Sigmoid colon (tissue), 7 donors: ENCODE results near the gene CDC25B. TPM values are rescaled to one million over a fixed set of nuclear protein-coding genes. Genes with fewer than 3 reads are reported as not detected.

Experiments used
- DNase-seq: peaks from one replicate; pipeline ENCODE4 v3.0.0-alpha.2; 2019
- H3K27ac ChIP-seq, 4 donors: fragments of 200-600 bp; sonication (generic); one replicate each; pipeline ENCODE4 v1.5.1; 2016 to 2019; ENCODE audit warnings: mild to moderate bottlenecking in 1 of 4
- H3K27me3 ChIP-seq, 3 donors: fragments of 200-600 bp; sonication (generic); one replicate each; pipeline ENCODE4 v1.5.1; 2019; ENCODE audit warnings: mild to moderate bottlenecking in 1 of 3
- H3K36me3 ChIP-seq, 4 donors: fragments of 200-600 bp; sonication (generic); one replicate each; pipeline ENCODE4 v1.5.1; 2016 to 2019
- H3K4me1 ChIP-seq, 4 donors: fragments of 200-600 bp; sonication (generic); one replicate each; pipeline ENCODE4 v1.5.1; 2017 to 2019
- H3K4me3 ChIP-seq, 4 donors: fragments of 200-600 bp; sonication (generic); one replicate each; pipeline ENCODE4 v1.5.1; 2017 to 2019; ENCODE audit warnings: mild to moderate bottlenecking in 2 of 4, moderate library complexity in 1 of 4
- H3K9me3 ChIP-seq, 4 donors: fragments of 200-600 bp in 3 of 4; sonication (generic) in 3 of 4; one replicate each; pipeline versions ENCODE4 v1.5.1 to v1.6.1; 2013 to 2019
- EP300 ChIP-seq, 4 donors: sonication (generic); formaldehyde crosslinking; IDR thresholded peaks; one replicate each; pipeline ENCODE4 v1.6.1; 2017; ENCODE audit warnings: antibody characterized with exemption in 4 of 4
- POLR2A ChIP-seq, 2 donors: fragments of 450-650 bp; IDR thresholded peaks; one replicate each; pipeline ENCODE4 v1.6.1; 2016; ENCODE audit warnings: antibody characterized with exemption in 2 of 2, mild to moderate bottlenecking in 2 of 2, moderate library complexity in 2 of 2
- POLR2AphosphoS5 ChIP-seq, 4 donors: sonication (generic); formaldehyde crosslinking; IDR thresholded peaks; one replicate each; pipeline ENCODE4 v1.6.1; 2017; ENCODE audit warnings: antibody characterized with exemption in 4 of 4
- WGBS, 2 donors: extraction: QIAGEN DNeasy Blood & Tissue Kit; methylation state at CpG; one replicate each; pipeline ENCODE4 v1.1.7; 2013; 5-methylcytosine and 5-hydroxymethylcytosine counted together
- intact Hi-C: fragments of 100-400 bp; cut with DNase I; formaldehyde crosslinking; loops from one replicate; pipeline ENCODE4 v1.15.1; 2023
- polyA plus RNA-seq, 3 donors: library from polyadenylated mRNA; stranded (reverse); fragments of 200-250 nt; gene quantifications; one replicate each; pipeline ENCODE4 v1.2.3, GENCODE V29; 2013
- total RNA-seq, 4 donors: library from RNA; depleted of rRNA; stranded (reverse); fragments of >200 nt; gene quantifications; one replicate each; pipeline ENCODE4 v1.1.0, GENCODE V29; 2016
- TF ChIP-seq, protein P1 (sequence below), 4 experiments: fragments of 450-650 bp in 3 of 4; fragments of 200-600 bp in 1 of 4; IDR thresholded peaks; one replicate each; pipeline ENCODE4 v1.5.1; 2016 to 2019; ENCODE audit warnings: antibody characterized with exemption in 4 of 4, mild to moderate bottlenecking in 3 of 4, moderate library complexity in 2 of 4
- donor health status: healthy with polysubstance abuse.
- donor health status: Bipolar disorder and iron deficiency.
- donor health status: healthy.

Gene CDC25B
- total and polyA plus RNA-seq, 7 donors = 12.5 to 65.8 (median 21.8) TPM

GRCh38 chr20:3813848-3814581, 17.9 kb downstream of the CDC25B start:
- H3K27ac ChIP-seq = peak overlapping the region; percentile 86 to 93 (median 91)

GRCh38 chr20:3814928-3815495, 18.9 kb downstream of the CDC25B start:
- Histone ChIP-seq H3K9me3 (no peaks in the 10 kb centered on the region), H3K36me3 (no peaks in the 10 kb centered on the region), H3K4me1 (peaks cover 0 to 48% (median 46%) of the 10 kb centered on the region in 4 donors), H3K27me3 (no peaks in the 10 kb centered on the region), H3K4me3 (no peak overlapping the region), H3K27ac (no peak overlapping the region)
- WGBS, 2 donors = 74 to 82% methylated on average over 7 of the region's 7 CpGs
- TF ChIP-seq EP300 (IDR thresholded peaks at IDR 0.05) = no peak
- no peak for TF ChIP-seq POLR2AphosphoS5 (IDR thresholded peaks at IDR 0.05)
- TF ChIP-seq POLR2A (IDR thresholded peaks at IDR 0.05) = no peak
- TF ChIP-seq, protein P1, sequence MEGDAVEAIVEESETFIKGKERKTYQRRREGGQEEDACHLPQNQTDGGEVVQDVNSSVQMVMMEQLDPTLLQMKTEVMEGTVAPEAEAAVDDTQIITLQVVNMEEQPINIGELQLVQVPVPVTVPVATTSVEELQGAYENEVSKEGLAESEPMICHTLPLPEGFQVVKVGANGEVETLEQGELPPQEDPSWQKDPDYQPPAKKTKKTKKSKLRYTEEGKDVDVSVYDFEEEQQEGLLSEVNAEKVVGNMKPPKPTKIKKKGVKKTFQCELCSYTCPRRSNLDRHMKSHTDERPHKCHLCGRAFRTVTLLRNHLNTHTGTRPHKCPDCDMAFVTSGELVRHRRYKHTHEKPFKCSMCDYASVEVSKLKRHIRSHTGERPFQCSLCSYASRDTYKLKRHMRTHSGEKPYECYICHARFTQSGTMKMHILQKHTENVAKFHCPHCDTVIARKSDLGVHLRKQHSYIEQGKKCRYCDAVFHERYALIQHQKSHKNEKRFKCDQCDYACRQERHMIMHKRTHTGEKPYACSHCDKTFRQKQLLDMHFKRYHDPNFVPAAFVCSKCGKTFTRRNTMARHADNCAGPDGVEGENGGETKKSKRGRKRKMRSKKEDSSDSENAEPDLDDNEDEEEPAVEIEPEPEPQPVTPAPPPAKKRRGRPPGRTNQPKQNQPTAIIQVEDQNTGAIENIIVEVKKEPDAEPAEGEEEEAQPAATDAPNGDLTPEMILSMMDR (IDR thresholded peaks at IDR 0.05) = no peak
- DNase-seq = peak; percentile 64
- intact Hi-C loops = no loop called here

More at GRCh38 chr20:3813848-3814581, 17.9 kb downstream of the CDC25B start:
- WGBS, 2 donors = 55 to 73% methylated on average over 12 of the region's 12 CpGs
- intact Hi-C loops = no loop called here
- peak; percentile 65 for DNase-seq
- H3K9me3 ChIP-seq = no peaks in the 10 kb centered on the region
- no peaks in the 10 kb centered on the region for H3K36me3 ChIP-seq
- no peak overlapping the region for H3K4me3 ChIP-seq
- TF ChIP-seq, protein P1 (IDR thresholded peaks at IDR 0.05) = no peak
- TF ChIP-seq POLR2AphosphoS5 (IDR thresholded peaks at IDR 0.05) (no peak), EP300 (IDR thresholded peaks at IDR 0.05) (no peak), POLR2A (IDR thresholded peaks at IDR 0.05) (no peak)
- H3K27me3 ChIP-seq = no peaks in the 10 kb centered on the region
- peaks cover 0 to 48% (median 43%) of the 10 kb centered on the region in 4 donors for H3K4me1 ChIP-seq

GRCh38 chr20:3815703-3816315, 19.7 kb downstream of the CDC25B start:
- Histone ChIP-seq H3K4me1 (peaks cover 0 to 42% (median 40%) of the 10 kb centered on the region in 4 donors), H3K27me3 (no peaks in the 10 kb centered on the region), H3K4me3 (no peak overlapping the region), H3K27ac (no peak overlapping the region), H3K36me3 (no peaks in the 10 kb centered on the region), H3K9me3 (no peaks in the 10 kb centered on the region)
- WGBS, 2 donors = 69 to 83% methylated on average over 9 of the region's 9 CpGs
- TF ChIP-seq, protein P1 (IDR thresholded peaks at IDR 0.05) = no peak
- TF ChIP-seq EP300 (IDR thresholded peaks at IDR 0.05) (no peak), POLR2A (IDR thresholded peaks at IDR 0.05) (no peak), POLR2AphosphoS5 (IDR thresholded peaks at IDR 0.05) (no peak)
- intact Hi-C loops = no loop called here
- peak; percentile 50 for DNase-seq

DNA sequence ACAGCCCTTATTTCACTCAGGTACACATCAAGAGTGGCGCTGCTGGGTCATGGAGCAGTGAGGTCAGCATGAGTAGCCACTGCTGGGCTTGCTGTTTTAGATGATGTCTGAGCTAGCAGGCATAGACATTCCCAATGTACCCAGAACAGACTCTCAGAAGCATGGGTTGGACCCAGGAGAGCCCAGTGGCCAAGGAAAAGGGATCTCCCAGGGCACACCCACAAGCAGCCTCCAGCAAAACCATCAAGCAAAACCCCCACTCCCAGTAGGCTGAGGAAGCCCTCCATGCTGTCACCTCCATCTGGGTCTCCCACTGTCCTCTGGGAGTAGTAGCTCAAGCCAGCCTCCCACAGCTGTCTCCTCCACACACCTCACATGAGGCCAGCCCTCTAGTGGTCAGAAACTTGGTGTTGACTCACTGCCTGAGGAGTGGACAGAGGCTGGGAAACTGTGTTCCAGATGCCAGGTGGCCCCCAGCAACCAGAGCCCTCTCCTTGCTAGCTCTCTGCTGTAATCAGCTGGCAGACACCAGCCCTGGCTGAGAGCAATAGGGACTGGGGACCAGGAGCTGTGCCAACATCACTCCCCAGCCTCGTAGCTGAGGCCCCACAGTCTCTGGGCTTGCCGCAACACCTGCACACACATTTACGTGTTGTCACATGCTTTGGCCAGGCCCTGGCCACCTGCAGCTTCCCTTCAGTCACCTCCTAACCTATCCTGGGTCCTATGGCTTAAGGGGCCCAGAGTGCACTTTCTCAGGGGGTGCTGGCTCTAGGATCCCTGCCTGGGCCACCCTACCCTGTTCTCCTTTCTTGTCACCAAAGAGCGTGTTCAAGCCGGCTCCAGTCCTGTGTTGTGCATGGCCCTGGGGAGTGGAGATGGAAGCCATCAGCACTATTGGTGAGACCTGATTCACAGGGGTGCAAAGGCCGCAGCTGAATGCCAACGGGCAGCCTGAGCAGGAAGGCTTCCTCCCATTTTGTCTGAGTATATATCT, 22.3 kb downstream of the CDC25B start:
- Histone ChIP-seq H3K4me1 (peaks cover 0 to 31% (median 28%) of the 10 kb centered on the region in 4 donors), H3K9me3 (no peaks in the 10 kb centered on the region), H3K36me3 (peaks cover under 1 to 16% (median 11%) of the 10 kb centered on the region in 4 donors), H3K27me3 (no peaks in the 10 kb centered on the region), H3K27ac (peak overlapping the region; percentile 95 to 98 (median 97)), H3K4me3 (no peak overlapping the region)
- DNase-seq = peak; percentile 85
- 65 to 81% methylated on average over 8 of the region's 8 CpGs for WGBS, 2 donors
- intact Hi-C loops = no loop called here
- TF ChIP-seq EP300 (IDR thresholded peaks at IDR 0.05) = no peak
- TF ChIP-seq POLR2A (IDR thresholded peaks at IDR 0.05) = no peak
- TF ChIP-seq, protein P1 (IDR thresholded peaks at IDR 0.05) = peak; percentile 49 to 76 (median 62)
- peak in 1 of 4 donors; percentile 7 for TF ChIP-seq POLR2AphosphoS5 (IDR thresholded peaks at IDR 0.05)
